K562 (cell line): ENCODE measurements around the gene MBOAT7. TPM values are rescaled to one million over a fixed set of nuclear protein-coding genes. Genes with fewer than 3 reads are reported as not detected.
A peak's percentile ranks its signal among the peaks of the same experiment; 100 is the strongest.

Experiments used
- EP400 ChIP-seq: fragments of 450-650 bp; IDR thresholded peaks from 2 replicates; pipeline ENCODE4 v1.6.1; 2017; ENCODE audit warnings: antibody characterized with exemption, mild to moderate bottlenecking, moderate library complexity
- FUS ChIP-seq: fragments of 200-400 bp; formaldehyde crosslinking; optimal IDR thresholded peaks from 2 replicates; pipeline ENCODE3; 2017; ENCODE audit warnings: low read depth, low read length
- PHF21A ChIP-seq: fragments of 450-650 bp; IDR thresholded peaks from 2 replicates; pipeline ENCODE4 v1.6.1; 2017; ENCODE audit warnings: low read depth, borderline replicate concordance
- PPARD ChIP-seq: fragments of 250-450 bp; sonication (Bioruptor Pico); IDR thresholded peaks from 2 replicates; pipeline ENCODE4 v1.8.0; 2022; ENCODE audit warnings: inconsistent platforms, mild to moderate bottlenecking, moderate library complexity
- PYGO2 ChIP-seq: fragments of 450-650 bp; IDR thresholded peaks from 2 replicates; pipeline ENCODE4 v1.6.1; 2016; ENCODE audit warnings: mild to moderate bottlenecking, missing genetic modification characterization, moderate library complexity, missing compliant biosample characterization
- ZFP30 ChIP-seq: fragments of 250-450 bp; sonication (Bioruptor Pico); IDR thresholded peaks from 2 replicates; pipeline ENCODE4 v1.8.0; 2022; ENCODE audit warnings: moderate library complexity, mild to moderate bottlenecking, inconsistent platforms, borderline replicate concordance
- ZNF589 ChIP-seq: fragments of 200-800 bp; sonication (Bioruptor generic); IDR thresholded peaks from 2 replicates; pipeline ENCODE4 v1.6.1; 2016; ENCODE audit warnings: low read depth, missing genetic modification characterization, missing compliant biosample characterization
- polyA plus RNA-seq, 8 experiments: library from polyadenylated mRNA; depleted of rRNA in 4 of 8; stranded (reverse) in 5 of 8; unstranded in 3 of 8; fragments of >200 nt; fragmentation: Nextera tagmentation in 2 of 8; fragmentation: Illumina TruSeq in 1 of 8; extraction: Ambion mirVana in 2 of 8; extraction: Trizol in 1 of 8; gene quantifications; 2 replicates each; pipeline versions ENCODE4 v1.2.1 to v1.2.3, GENCODE V29; 2011 to 2014; ENCODE audit warnings: inconsistent platforms in 1 of 8, missing spikeins in 1 of 8
- total RNA-seq, 7 experiments: library from RNA; depleted of rRNA in 6 of 7; stranded (reverse); fragments of >200 nt in 6 of 7; fragmentation: Illumina TruSeq in 2 of 7; extraction: Trizol in 2 of 7; gene quantifications; 2 replicates each; pipeline versions ENCODE4 v1.2.1 to v1.2.3, GENCODE V29; 2011 to 2021; ENCODE audit warnings: low replicate concordance in 1 of 7
- TF ChIP-seq, protein P1 (sequence below): fragments of 450-650 bp; IDR thresholded peaks from 2 replicates; pipeline ENCODE4 v1.6.1; 2016; ENCODE audit warnings: mild to moderate bottlenecking, moderate library complexity
- TF ChIP-seq, protein P2 (sequence below): fragments of 250-450 bp; sonication (Bioruptor Pico); IDR thresholded peaks from 2 replicates; pipeline ENCODE4 v1.4.0; 2020; ENCODE audit warnings: mild to moderate bottlenecking, moderate library complexity
- TF ChIP-seq, protein P3 (sequence below): fragments of 250-450 bp; sonication (Bioruptor Pico); IDR thresholded peaks from 2 replicates; pipeline ENCODE4 v1.8.0; 2022; ENCODE audit warnings: inconsistent platforms, mild to moderate bottlenecking, moderate library complexity, borderline replicate concordance

MBOAT7 gene
- total and polyA plus RNA-seq, 9 of the 15 experiments (the other 6 are each of a cell fraction or from before 2014, with no cell fraction given) = 1.4 to 153 (median 56.1) TPM

DNA sequence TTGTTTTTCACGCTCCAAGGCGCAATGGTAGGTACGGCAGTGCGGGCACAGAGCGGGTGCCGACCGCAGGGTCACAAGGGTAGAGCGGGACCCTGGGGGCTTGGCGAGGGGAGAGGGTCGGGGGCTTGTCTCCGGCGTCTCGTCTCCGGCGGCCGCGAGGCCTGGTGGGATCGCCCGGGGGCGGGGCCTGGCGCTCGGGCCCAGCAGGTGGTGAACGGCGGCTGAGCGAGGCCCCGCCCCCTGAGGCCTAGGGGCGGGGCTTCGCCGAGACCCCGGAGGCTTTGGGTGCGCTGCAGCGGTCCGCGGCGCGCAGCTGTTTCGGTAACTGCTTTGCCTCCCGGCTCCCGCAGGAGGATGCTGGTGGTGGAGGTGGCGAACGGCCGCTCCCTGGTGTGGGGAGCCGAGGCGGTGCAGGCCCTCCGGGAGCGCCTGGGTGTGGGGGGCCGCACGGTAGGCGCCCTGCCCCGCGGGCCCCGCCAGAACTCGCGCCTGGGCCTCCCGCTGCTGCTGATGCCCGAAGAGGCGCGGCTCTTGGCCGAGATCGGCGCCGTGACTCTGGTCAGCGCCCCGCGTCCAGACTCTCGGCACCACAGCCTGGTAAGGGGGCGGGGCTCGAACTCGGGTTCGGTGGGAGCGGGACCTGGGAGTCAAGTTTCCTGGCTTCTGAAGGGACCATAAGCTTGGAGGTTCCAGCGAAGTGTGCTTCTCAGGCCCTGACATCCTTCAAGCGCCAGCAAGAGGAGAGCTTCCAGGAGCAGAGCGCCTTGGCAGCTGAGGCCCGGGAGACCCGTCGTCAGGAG lies 1.8 kb upstream of the MBOAT7 start, which contains the start of gene TSEN34 (continued):
- TF ChIP-seq, protein P1, sequence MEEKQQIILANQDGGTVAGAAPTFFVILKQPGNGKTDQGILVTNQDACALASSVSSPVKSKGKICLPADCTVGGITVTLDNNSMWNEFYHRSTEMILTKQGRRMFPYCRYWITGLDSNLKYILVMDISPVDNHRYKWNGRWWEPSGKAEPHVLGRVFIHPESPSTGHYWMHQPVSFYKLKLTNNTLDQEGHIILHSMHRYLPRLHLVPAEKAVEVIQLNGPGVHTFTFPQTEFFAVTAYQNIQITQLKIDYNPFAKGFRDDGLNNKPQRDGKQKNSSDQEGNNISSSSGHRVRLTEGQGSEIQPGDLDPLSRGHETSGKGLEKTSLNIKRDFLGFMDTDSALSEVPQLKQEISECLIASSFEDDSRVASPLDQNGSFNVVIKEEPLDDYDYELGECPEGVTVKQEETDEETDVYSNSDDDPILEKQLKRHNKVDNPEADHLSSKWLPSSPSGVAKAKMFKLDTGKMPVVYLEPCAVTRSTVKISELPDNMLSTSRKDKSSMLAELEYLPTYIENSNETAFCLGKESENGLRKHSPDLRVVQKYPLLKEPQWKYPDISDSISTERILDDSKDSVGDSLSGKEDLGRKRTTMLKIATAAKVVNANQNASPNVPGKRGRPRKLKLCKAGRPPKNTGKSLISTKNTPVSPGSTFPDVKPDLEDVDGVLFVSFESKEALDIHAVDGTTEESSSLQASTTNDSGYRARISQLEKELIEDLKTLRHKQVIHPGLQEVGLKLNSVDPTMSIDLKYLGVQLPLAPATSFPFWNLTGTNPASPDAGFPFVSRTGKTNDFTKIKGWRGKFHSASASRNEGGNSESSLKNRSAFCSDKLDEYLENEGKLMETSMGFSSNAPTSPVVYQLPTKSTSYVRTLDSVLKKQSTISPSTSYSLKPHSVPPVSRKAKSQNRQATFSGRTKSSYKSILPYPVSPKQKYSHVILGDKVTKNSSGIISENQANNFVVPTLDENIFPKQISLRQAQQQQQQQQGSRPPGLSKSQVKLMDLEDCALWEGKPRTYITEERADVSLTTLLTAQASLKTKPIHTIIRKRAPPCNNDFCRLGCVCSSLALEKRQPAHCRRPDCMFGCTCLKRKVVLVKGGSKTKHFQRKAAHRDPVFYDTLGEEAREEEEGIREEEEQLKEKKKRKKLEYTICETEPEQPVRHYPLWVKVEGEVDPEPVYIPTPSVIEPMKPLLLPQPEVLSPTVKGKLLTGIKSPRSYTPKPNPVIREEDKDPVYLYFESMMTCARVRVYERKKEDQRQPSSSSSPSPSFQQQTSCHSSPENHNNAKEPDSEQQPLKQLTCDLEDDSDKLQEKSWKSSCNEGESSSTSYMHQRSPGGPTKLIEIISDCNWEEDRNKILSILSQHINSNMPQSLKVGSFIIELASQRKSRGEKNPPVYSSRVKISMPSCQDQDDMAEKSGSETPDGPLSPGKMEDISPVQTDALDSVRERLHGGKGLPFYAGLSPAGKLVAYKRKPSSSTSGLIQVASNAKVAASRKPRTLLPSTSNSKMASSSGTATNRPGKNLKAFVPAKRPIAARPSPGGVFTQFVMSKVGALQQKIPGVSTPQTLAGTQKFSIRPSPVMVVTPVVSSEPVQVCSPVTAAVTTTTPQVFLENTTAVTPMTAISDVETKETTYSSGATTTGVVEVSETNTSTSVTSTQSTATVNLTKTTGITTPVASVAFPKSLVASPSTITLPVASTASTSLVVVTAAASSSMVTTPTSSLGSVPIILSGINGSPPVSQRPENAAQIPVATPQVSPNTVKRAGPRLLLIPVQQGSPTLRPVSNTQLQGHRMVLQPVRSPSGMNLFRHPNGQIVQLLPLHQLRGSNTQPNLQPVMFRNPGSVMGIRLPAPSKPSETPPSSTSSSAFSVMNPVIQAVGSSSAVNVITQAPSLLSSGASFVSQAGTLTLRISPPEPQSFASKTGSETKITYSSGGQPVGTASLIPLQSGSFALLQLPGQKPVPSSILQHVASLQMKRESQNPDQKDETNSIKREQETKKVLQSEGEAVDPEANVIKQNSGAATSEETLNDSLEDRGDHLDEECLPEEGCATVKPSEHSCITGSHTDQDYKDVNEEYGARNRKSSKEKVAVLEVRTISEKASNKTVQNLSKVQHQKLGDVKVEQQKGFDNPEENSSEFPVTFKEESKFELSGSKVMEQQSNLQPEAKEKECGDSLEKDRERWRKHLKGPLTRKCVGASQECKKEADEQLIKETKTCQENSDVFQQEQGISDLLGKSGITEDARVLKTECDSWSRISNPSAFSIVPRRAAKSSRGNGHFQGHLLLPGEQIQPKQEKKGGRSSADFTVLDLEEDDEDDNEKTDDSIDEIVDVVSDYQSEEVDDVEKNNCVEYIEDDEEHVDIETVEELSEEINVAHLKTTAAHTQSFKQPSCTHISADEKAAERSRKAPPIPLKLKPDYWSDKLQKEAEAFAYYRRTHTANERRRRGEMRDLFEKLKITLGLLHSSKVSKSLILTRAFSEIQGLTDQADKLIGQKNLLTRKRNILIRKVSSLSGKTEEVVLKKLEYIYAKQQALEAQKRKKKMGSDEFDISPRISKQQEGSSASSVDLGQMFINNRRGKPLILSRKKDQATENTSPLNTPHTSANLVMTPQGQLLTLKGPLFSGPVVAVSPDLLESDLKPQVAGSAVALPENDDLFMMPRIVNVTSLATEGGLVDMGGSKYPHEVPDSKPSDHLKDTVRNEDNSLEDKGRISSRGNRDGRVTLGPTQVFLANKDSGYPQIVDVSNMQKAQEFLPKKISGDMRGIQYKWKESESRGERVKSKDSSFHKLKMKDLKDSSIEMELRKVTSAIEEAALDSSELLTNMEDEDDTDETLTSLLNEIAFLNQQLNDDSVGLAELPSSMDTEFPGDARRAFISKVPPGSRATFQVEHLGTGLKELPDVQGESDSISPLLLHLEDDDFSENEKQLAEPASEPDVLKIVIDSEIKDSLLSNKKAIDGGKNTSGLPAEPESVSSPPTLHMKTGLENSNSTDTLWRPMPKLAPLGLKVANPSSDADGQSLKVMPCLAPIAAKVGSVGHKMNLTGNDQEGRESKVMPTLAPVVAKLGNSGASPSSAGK = no peak
- TF ChIP-seq EP400 (no peak), PYGO2 (tag) (no peak), FUS (peak; percentile 76), ZFP30 (CRISPR knock-in tag) (no peak), ZNF589 (CRISPR knock-in tag) (no peak), PHF21A (no peak), PPARD (CRISPR knock-in tag) (no peak)
- TF ChIP-seq, protein P2, sequence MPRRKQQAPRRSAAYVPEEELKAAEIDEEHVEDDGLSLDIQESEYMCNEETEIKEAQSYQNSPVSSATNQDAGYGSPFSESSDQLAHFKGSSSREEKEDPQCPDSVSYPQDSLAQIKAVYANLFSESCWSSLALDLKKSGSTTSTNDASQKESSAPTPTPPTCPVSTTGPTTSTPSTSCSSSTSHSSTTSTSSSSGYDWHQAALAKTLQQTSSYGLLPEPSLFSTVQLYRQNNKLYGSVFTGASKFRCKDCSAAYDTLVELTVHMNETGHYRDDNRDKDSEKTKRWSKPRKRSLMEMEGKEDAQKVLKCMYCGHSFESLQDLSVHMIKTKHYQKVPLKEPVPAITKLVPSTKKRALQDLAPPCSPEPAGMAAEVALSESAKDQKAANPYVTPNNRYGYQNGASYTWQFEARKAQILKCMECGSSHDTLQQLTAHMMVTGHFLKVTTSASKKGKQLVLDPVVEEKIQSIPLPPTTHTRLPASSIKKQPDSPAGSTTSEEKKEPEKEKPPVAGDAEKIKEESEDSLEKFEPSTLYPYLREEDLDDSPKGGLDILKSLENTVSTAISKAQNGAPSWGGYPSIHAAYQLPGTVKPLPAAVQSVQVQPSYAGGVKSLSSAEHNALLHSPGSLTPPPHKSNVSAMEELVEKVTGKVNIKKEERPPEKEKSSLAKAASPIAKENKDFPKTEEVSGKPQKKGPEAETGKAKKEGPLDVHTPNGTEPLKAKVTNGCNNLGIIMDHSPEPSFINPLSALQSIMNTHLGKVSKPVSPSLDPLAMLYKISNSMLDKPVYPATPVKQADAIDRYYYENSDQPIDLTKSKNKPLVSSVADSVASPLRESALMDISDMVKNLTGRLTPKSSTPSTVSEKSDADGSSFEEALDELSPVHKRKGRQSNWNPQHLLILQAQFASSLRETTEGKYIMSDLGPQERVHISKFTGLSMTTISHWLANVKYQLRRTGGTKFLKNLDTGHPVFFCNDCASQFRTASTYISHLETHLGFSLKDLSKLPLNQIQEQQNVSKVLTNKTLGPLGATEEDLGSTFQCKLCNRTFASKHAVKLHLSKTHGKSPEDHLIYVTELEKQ = no peak
- TF ChIP-seq, protein P3, sequence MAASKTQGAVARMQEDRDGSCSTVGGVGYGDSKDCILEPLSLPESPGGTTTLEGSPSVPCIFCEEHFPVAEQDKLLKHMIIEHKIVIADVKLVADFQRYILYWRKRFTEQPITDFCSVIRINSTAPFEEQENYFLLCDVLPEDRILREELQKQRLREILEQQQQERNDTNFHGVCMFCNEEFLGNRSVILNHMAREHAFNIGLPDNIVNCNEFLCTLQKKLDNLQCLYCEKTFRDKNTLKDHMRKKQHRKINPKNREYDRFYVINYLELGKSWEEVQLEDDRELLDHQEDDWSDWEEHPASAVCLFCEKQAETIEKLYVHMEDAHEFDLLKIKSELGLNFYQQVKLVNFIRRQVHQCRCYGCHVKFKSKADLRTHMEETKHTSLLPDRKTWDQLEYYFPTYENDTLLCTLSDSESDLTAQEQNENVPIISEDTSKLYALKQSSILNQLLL (CRISPR knock-in tag) = no peak
